ENCODE data around the gene CRELD2.

CRELD2 gene

GRCh38 chr22:49929994-49930575 lies 11.7 kb downstream of the CRELD2 start:
- no peak for DNase-seq (ENCODE audit: low read depth)

- no peak for DNase-seq (ENCODE audit: low read depth)
These were observed 12.4 kb downstream of the CRELD2 start for GRCh38 chr22:49930596-49931412.

GRCh38 chr22:49933236-49934159 lies 15.1 kb downstream of the CRELD2 start:
- no peak for DNase-seq (ENCODE audit: low read depth)

- no peak for DNase-seq (ENCODE audit: low read depth)
These were observed 15.9 kb downstream of the CRELD2 start for GRCh38 chr22:49934160-49934890.

GRCh38 chr22:49934891-49935557 lies 16.6 kb downstream of the CRELD2 start:
- no peak for DNase-seq (ENCODE audit: low read depth)

GRCh38 chr22:49935561-49935960 lies 17.1 kb downstream of the CRELD2 start:
- DNase-seq (ENCODE audit: low read depth) = no peak

GRCh38 chr22:49936018-49936972 lies 17.9 kb downstream of the CRELD2 start:
- DNase-seq (ENCODE audit: low read depth) = no peak

- no peak for DNase-seq (ENCODE audit: low read depth)
These were observed 18.7 kb downstream of the CRELD2 start for GRCh38 chr22:49936973-49937757.

- DNase-seq (ENCODE audit: low read depth) = no peak
These were observed 19.5 kb downstream of the CRELD2 start for GRCh38 chr22:49937758-49938564.

- no peak for DNase-seq (ENCODE audit: low read depth)
These were observed 20.2 kb downstream of the CRELD2 start for GRCh38 chr22:49938565-49939136.

GRCh38 chr22:49941507-49942316 lies 23.3 kb downstream of the CRELD2 start:
- DNase-seq (ENCODE audit: low read depth) = no peak

GRCh38 chr22:49942565-49943404 lies 24.4 kb downstream of the CRELD2 start:
- no peak for DNase-seq (ENCODE audit: low read depth)

- no peak for DNase-seq (ENCODE audit: low read depth)
These were observed 25.0 kb downstream of the CRELD2 start for GRCh38 chr22:49943405-49943765.

- DNase-seq (ENCODE audit: low read depth) = no peak
These were observed 25.5 kb downstream of the CRELD2 start for GRCh38 chr22:49943771-49944398.

- no peak for DNase-seq (ENCODE audit: low read depth)
These were observed 26.0 kb downstream of the CRELD2 start for GRCh38 chr22:49944399-49944891.

Measured in non-pigmented ciliary epithelial cell (primary cell).